H1 (cell line): ENCODE results near the gene PLXNA4. TPM values are rescaled to one million over a fixed set of nuclear protein-coding genes. Genes with fewer than 3 reads are reported as not detected.

ENCODE experiments used
- CTCF ChIA-PET: fragments of 300-600 bp; sonication (Branson Sonifier 250); formaldehyde crosslinking; loops from one replicate; lab custom pipeline; 2021; ENCODE audit not compliant: partially characterized antibody; lab: Charles Lee
- POLR2A ChIA-PET: fragments of 300-600 bp; sonication (Branson Sonifier 250); formaldehyde crosslinking; loops from one replicate; lab custom pipeline; 2021; ENCODE audit warnings: inconsistent platforms; ENCODE audit not compliant: partially characterized antibody; lab: Charles Lee
- DNase-seq, 2 experiments: peaks; one replicate each; pipeline versions ENCODE4 v3.0.0 to v3.0.0-alpha.2; 2010 to 2022; ENCODE audit warnings: low spot score in 2 of 2, low read depth in 1 of 2, mixed read lengths in 1 of 2
- FAIRE-seq: peaks from 2 replicates; lab custom pipeline; 2011; peaks lifted over from hg19 to GRCh38; lab: Jason Lieb, UNC
- H2AFZ ChIP-seq: 2 replicates; pipeline ENCODE4 v1.8.1; 2012; ENCODE audit warnings: low read length, inconsistent platforms
- H2AK5ac ChIP-seq: 2 replicates; pipeline ENCODE4 v1.6.1; 2013; ENCODE audit warnings: low read depth, low read length
- H2BK120ac ChIP-seq: replicated peaks from 2 replicates; pipeline ENCODE3; 2013; ENCODE audit warnings: low read depth, low read length, inconsistent platforms
- H2BK12ac ChIP-seq: 2 replicates; pipeline ENCODE4 v1.6.1; 2013; ENCODE audit warnings: low read depth, low read length
- H2BK15ac ChIP-seq: 2 replicates; pipeline ENCODE4 v1.6.1; 2013; ENCODE audit warnings: low read length
- H2BK20ac ChIP-seq: 2 replicates; pipeline ENCODE4 v1.6.1; 2013; ENCODE audit warnings: low read length
- H2BK5ac ChIP-seq: 2 replicates; pipeline ENCODE4 v1.6.1; 2013; ENCODE audit warnings: low read depth, low read length
- H3K14ac ChIP-seq: 2 replicates; pipeline ENCODE4 v1.6.1; 2013; ENCODE audit warnings: inconsistent platforms; ENCODE audit not compliant: insufficient read length
- H3K18ac ChIP-seq: 2 replicates; pipeline ENCODE4 v1.6.1; 2013; ENCODE audit warnings: low read length; ENCODE audit errors: extremely low read depth
- H3K23ac ChIP-seq: 2 replicates; pipeline ENCODE4 v1.6.1; 2013; ENCODE audit warnings: inconsistent platforms; ENCODE audit not compliant: insufficient read length
- H3K23me2 ChIP-seq: 2 replicates; pipeline ENCODE4 v1.6.1; 2013; ENCODE audit warnings: low read depth, low read length
- H3K27ac ChIP-seq: 2 replicates; pipeline ENCODE4 v1.6.1; 2011; ENCODE audit warnings: low read depth, low read length, inconsistent platforms
- H3K27me3 ChIP-seq, 4 experiments: replicated peaks in 1 of 4; 1 replicate in 1 of 4; 2 replicates in 3 of 4; pipeline versions ENCODE4 v1.6.1 to v1.8.1; 2011 to 2013; ENCODE audit warnings: low read length in 3 of 4, mild to moderate bottlenecking in 3 of 4, inconsistent platforms in 2 of 4, mixed read lengths in 2 of 4, moderate library complexity in 1 of 4; ENCODE audit not compliant: control insufficient read depth in 3 of 4, insufficient read depth in 3 of 4; ENCODE audit errors: extremely low read depth in 1 of 4
- H3K36me3 ChIP-seq, 4 experiments: 2 replicates each; pipeline versions ENCODE4 v1.6.1 to v1.8.1; 2011 to 2013; ENCODE audit warnings: mild to moderate bottlenecking in 4 of 4, low read length in 3 of 4, moderate library complexity in 2 of 4, control low read depth in 1 of 4, inconsistent platforms in 1 of 4; ENCODE audit not compliant: insufficient read depth in 4 of 4, control insufficient read depth in 2 of 4
- H3K4ac ChIP-seq: replicated peaks from 2 replicates; pipeline ENCODE3; 2013; ENCODE audit warnings: low read length, low read depth, mixed read lengths, inconsistent platforms; ENCODE audit not compliant: insufficient read length
- H3K4me1 ChIP-seq, 4 experiments: replicated peaks in 1 of 4; 1 replicate in 1 of 4; 2 replicates in 3 of 4; pipeline versions ENCODE4 v1.6.1 to v1.8.1; 2011 to 2013; ENCODE audit warnings: low read length in 3 of 4, inconsistent platforms in 2 of 4, mixed read lengths in 1 of 4; ENCODE audit not compliant: insufficient read depth in 4 of 4, control insufficient read depth in 3 of 4
- H3K4me2 ChIP-seq, 2 experiments: 2 replicates each; pipeline versions ENCODE4 v1.6.1 to v1.8.1; 2011 to 2013; ENCODE audit warnings: low read depth in 2 of 2, low read length in 2 of 2, control low read depth in 1 of 2, inconsistent platforms in 1 of 2, mild to moderate bottlenecking in 1 of 2; ENCODE audit not compliant: insufficient read depth in 1 of 2
- H3K4me3 ChIP-seq, 4 experiments: fragments of 200-600, 300-600 bp in 1 of 4; sonication (generic), shearing (Covaris generic), sonication (Bioruptor Twin) in 1 of 4; 2 replicates each; pipeline versions ENCODE4 v1.5.1 to v1.8.1; 2011 to 2016; ENCODE audit warnings: low read length in 4 of 4, low read depth in 3 of 4, control low read depth in 2 of 4, inconsistent platforms in 2 of 4, mild to moderate bottlenecking in 2 of 4, mixed read lengths in 1 of 4, moderate library complexity in 1 of 4; ENCODE audit not compliant: insufficient read depth in 2 of 4; ENCODE audit errors: extremely low read depth in 1 of 4
- H3K56ac ChIP-seq: replicated peaks from 2 replicates; pipeline ENCODE3; 2013; ENCODE audit warnings: low read depth, mild to moderate bottlenecking, mixed read lengths, low read length, inconsistent platforms; ENCODE audit not compliant: insufficient read length
- H3K79me1 ChIP-seq: 2 replicates; pipeline ENCODE4 v1.6.1; 2013; ENCODE audit warnings: low read depth, low read length, control low read depth
- H3K79me2 ChIP-seq, 2 experiments: 2 replicates each; pipeline versions ENCODE4 v1.6.1 to v1.8.1; 2012 to 2013; ENCODE audit warnings: low read length in 2 of 2, mild to moderate bottlenecking in 2 of 2, inconsistent platforms in 1 of 2; ENCODE audit not compliant: insufficient read depth in 2 of 2, control insufficient read depth in 1 of 2
- H3K9ac ChIP-seq, 4 experiments: replicated peaks in 1 of 4; 1 replicate in 1 of 4; 2 replicates in 3 of 4; pipeline versions ENCODE4 v1.6.1 to v1.8.1; 2011 to 2013; ENCODE audit warnings: low read depth in 3 of 4, low read length in 3 of 4, control low read depth in 2 of 4, mild to moderate bottlenecking in 2 of 4, moderate library complexity in 2 of 4, inconsistent platforms in 1 of 4; ENCODE audit errors: extremely low read depth in 1 of 4
- H3K9me3 ChIP-seq, 2 experiments: 2 replicates each; pipeline versions ENCODE4 v1.6.1 to v1.8.1; 2012 to 2013; ENCODE audit warnings: mild to moderate bottlenecking in 2 of 2, moderate library complexity in 2 of 2, control low read depth in 1 of 2, inconsistent platforms in 1 of 2, low read depth in 1 of 2, low read length in 1 of 2, mixed read lengths in 1 of 2; ENCODE audit not compliant: insufficient read depth in 2 of 2
- H4K20me1 ChIP-seq, 2 experiments: replicated peaks in 1 of 2; 2 replicates each; pipeline versions ENCODE3 to v1.8.1; 2011 to 2013; ENCODE audit warnings: inconsistent platforms in 2 of 2, low read length in 2 of 2, mild to moderate bottlenecking in 1 of 2; ENCODE audit not compliant: insufficient read depth in 2 of 2, control insufficient read depth in 1 of 2
- H4K5ac ChIP-seq: 2 replicates; pipeline ENCODE4 v1.6.1; 2013; ENCODE audit warnings: low read length, low read depth, mixed read lengths, inconsistent platforms; ENCODE audit not compliant: insufficient read length
- H4K8ac ChIP-seq: 2 replicates; pipeline ENCODE4 v1.8.0; 2013; ENCODE audit warnings: mild to moderate bottlenecking, moderate library complexity, low read length, inconsistent platforms; ENCODE audit not compliant: insufficient read depth; ENCODE audit errors: extremely low read depth
- H4K91ac ChIP-seq: replicated peaks from 2 replicates; pipeline ENCODE3; 2013; ENCODE audit warnings: low read length, mixed read lengths, inconsistent platforms; ENCODE audit not compliant: insufficient read length
- BCL11A ChIP-seq, 2 experiments: IDR thresholded peaks; one replicate each; pipeline ENCODE4 v1.6.1; 2011; ENCODE audit warnings: low read depth in 2 of 2, low read length in 2 of 2, mild to moderate bottlenecking in 2 of 2
- EGR1 ChIP-seq: IDR thresholded peaks from 2 replicates; pipeline ENCODE4 v1.6.1; 2011; ENCODE audit warnings: low read depth, low read length, borderline replicate concordance
- GABPA ChIP-seq: IDR thresholded peaks from 2 replicates; pipeline ENCODE4 v1.6.1; 2011; ENCODE audit warnings: mild to moderate bottlenecking, low read length, moderate library complexity, borderline replicate concordance; ENCODE audit not compliant: insufficient read depth
- KDM1A ChIP-seq: fragments of 200-600, 300-600 bp; sonication (generic); IDR thresholded peaks from 2 replicates; pipeline ENCODE4 v1.7.1; 2016; ENCODE audit warnings: mild to moderate bottlenecking, low read length, borderline replicate concordance
- KDM4A ChIP-seq: IDR thresholded peaks from one replicate; pipeline ENCODE4 v1.7.1; 2012; ENCODE audit warnings: low read depth, mild to moderate bottlenecking, moderate library complexity, low read length, inconsistent platforms; ENCODE audit not compliant: severe bottlenecking
- NRF1 ChIP-seq: IDR thresholded peaks from 2 replicates; pipeline ENCODE4 v1.6.1; 2011; ENCODE audit warnings: mild to moderate bottlenecking, low read depth, low read length, improper control_type of control experiment
- POLR2A ChIP-seq, 2 experiments: IDR thresholded peaks; 1 replicate in 1 of 2; 2 replicates in 1 of 2; pipeline ENCODE4 v1.6.1; 2011; ENCODE audit warnings: low read depth in 2 of 2, low read length in 2 of 2, mild to moderate bottlenecking in 2 of 2; ENCODE audit errors: control extremely low read depth in 1 of 2
- SIN3A ChIP-seq, 2 experiments: IDR thresholded peaks in 1 of 2; conservative IDR thresholded peaks in 1 of 2; 2 replicates each; pipeline ENCODE4 v1.6.1; 2011 to 2012; ENCODE audit warnings: low read length in 2 of 2, improper control_type of control experiment in 1 of 2, low read depth in 1 of 2, mild to moderate bottlenecking in 1 of 2
- WGBS, 2 experiments: shearing (Covaris generic) in 1 of 2; methylation state at CpG; one replicate each; pipeline versions ENCODE4 v1.1.6 to v1.1.7; 2013 to 2015; ENCODE audit warnings: low lambda C conversion rate in 2 of 2, mixed read lengths in 2 of 2, inconsistent platforms in 1 of 2, low coverage in 1 of 2, missing lambda C conversion rate in 1 of 2; ENCODE audit not compliant: insufficient replicate concordance in 2 of 2, insufficient coverage in 1 of 2, insufficient read length in 1 of 2; ENCODE audit errors: extremely low coverage in 1 of 2, missing lambda C conversion rate in 1 of 2; 5-methylcytosine and 5-hydroxymethylcytosine counted together
- polyA plus RNA-seq, 7 experiments: library from polyadenylated mRNA; depleted of rRNA in 3 of 7; stranded (reverse) in 5 of 7; unstranded in 2 of 7; fragments of >200 nt in 5 of 7; fragments of 200-250 nt in 2 of 7; gene quantifications; 1 replicate in 5 of 7; 2 replicates in 1 of 7; 4 replicates in 1 of 7; pipeline versions ENCODE4 v1.2.1 to v1.2.3, GENCODE V29; 2011 to 2013; ENCODE audit warnings: missing spikeins in 2 of 7, mixed read lengths in 2 of 7
- total RNA-seq: library from RNA; stranded (reverse); fragmentation: NEBNext Ultra II Directional; extraction: Animal tissue kit (Norgen Biotek cat#: 25700); gene quantifications from 2 replicates; pipeline ENCODE4 v1.2.1, GENCODE V29; 2021
- TF ChIP-seq, protein P1 (sequence below), 3 experiments: IDR thresholded peaks; 1 replicate in 2 of 3; 2 replicates in 1 of 3; pipeline versions ENCODE4 v1.5.1 to v1.6.1; 2011; ENCODE audit warnings: low read length in 3 of 3, mild to moderate bottlenecking in 3 of 3, inconsistent platforms in 2 of 3, low read depth in 1 of 3, moderate library complexity in 1 of 3; ENCODE audit not compliant: insufficient read depth in 1 of 3; ENCODE audit errors: control extremely low read depth in 1 of 3

PLXNA4 gene
- total and polyA plus RNA-seq, 2 of the 8 experiments (the other 6 are each of a cell fraction or from before 2014, with no cell fraction given), result 0.76 to 0.79 TPM

DNA sequence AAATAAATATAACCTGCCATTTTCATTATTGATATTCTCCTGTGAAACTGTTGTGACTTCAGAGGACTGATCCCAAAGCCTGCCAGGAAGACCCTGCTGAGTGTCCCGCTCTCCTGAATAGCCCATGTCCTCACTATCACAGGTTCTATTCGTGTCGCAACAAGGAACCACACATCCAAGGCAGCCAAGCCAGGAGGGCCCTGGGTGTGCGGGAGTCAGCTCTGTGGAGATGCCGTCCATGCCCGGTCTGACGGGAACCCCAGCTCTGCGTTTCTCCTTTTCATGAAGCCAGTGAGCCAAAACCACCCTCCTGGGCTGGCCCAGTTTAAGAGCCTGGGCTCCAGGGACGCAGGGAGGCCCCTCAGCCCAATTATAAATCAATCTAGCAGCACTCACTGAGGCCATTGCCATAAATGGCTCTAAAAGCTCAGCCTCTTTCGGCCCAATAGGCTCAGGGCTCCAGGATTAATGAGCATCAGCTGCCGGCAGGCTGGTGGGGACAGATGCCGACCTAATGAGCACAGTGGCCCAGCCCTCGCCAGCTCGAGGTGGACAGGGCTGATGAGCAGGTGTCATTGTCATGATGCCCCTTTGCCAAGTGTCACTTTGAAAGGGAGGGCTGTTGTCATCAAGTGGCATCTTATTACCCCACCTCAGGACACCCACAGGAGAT, 177.9 kb downstream of the PLXNA4 start:
- Histone ChIP-seq H3K18ac (no peak overlapping the region), H3K27ac (no peak overlapping the region), H3K9ac (no peak overlapping the region), H3K4me1 (peaks cover 2 to 13% (median 7%) of the 10 kb centered on the region in 4 experiments; a peak in 6 of 7 replicates), H3K23ac (no peak overlapping the region), H2BK120ac (no peak overlapping the region), H3K79me2 (no peaks in the 10 kb centered on the region), H4K20me1 (no peaks in the 10 kb centered on the region), H2BK5ac (no peak overlapping the region), H3K14ac (no peak overlapping the region), H3K27me3 (no peaks in the 10 kb centered on the region), H2AFZ (no peak overlapping the region), H3K4ac (no peak overlapping the region), H2BK15ac (no peak overlapping the region), H3K36me3 (no peaks in the 10 kb centered on the region), H4K5ac (no peak overlapping the region), H3K4me2 (no peak overlapping the region), H3K9me3 (no peaks in the 10 kb centered on the region), H3K23me2 (no peaks in the 10 kb centered on the region), H3K79me1 (no peaks in the 10 kb centered on the region), H4K91ac (no peak overlapping the region), H3K4me3 (no peak overlapping the region), H2BK12ac (no peak overlapping the region), H3K56ac (no peak overlapping the region), H4K8ac (no peak overlapping the region), H2BK20ac (no peak overlapping the region), H2AK5ac (no peak overlapping the region)
- ChIA-PET CTCF (interaction anchor here (0.7 to 1.5 kb wide), 2 partner anchors 26 to 182 kb away, joined by 3 to 6 read pairs; no protein-coding TSS in a partner anchor), POLR2A (no interaction called here)
- no peak for DNase-seq
- WGBS, 2 experiments, result 89% methylated on average over 13 of the region's 14 CpGs; no CpG with 5 or more reads in 1 of the 2 experiments
- FAIRE-seq, result no peak
- TF ChIP-seq EGR1 (no peak), POLR2A (IDR thresholded peaks at IDR 0.05; ENCODE audit: control extremely low read depth in 1 of 2, low read depth in 2 of 2, low read length in 2 of 2) (no peak), GABPA (no peak), KDM4A (no peak), NRF1 (no peak), SIN3A (conservative IDR thresholded peaks at IDR 0.05 in 1 of 2, IDR thresholded peaks at IDR 0.05 in 1 of 2; ENCODE audit: low read depth in 1 of 2, low read length in 2 of 2) (no peak), KDM1A (no peak), BCL11A (IDR thresholded peaks at IDR 0.05; ENCODE audit: low read depth in 2 of 2, low read length in 2 of 2) (no peak)
- TF ChIP-seq, protein P1, sequence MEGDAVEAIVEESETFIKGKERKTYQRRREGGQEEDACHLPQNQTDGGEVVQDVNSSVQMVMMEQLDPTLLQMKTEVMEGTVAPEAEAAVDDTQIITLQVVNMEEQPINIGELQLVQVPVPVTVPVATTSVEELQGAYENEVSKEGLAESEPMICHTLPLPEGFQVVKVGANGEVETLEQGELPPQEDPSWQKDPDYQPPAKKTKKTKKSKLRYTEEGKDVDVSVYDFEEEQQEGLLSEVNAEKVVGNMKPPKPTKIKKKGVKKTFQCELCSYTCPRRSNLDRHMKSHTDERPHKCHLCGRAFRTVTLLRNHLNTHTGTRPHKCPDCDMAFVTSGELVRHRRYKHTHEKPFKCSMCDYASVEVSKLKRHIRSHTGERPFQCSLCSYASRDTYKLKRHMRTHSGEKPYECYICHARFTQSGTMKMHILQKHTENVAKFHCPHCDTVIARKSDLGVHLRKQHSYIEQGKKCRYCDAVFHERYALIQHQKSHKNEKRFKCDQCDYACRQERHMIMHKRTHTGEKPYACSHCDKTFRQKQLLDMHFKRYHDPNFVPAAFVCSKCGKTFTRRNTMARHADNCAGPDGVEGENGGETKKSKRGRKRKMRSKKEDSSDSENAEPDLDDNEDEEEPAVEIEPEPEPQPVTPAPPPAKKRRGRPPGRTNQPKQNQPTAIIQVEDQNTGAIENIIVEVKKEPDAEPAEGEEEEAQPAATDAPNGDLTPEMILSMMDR (IDR thresholded peaks at IDR 0.05; ENCODE audit: control extremely low read depth in 1 of 3, insufficient read depth in 1 of 3, low read depth in 1 of 3, low read length in 3 of 3), result no peak
